Thoracic aorta (tissue), 2 donors: ENCODE measurements around the gene PDE6A. TPM values are rescaled to one million over a fixed set of nuclear protein-coding genes. Genes with fewer than 3 reads are reported as not detected.

Source experiments
- ATAC-seq: fragments of 150-250 bp; one replicate; pipeline ENCODE4 v1.8.0; 2017; ENCODE audit warnings: low read depth; ENCODE audit not compliant: insufficient number of reproducible peaks, low FRiP score
- DNase-seq: peaks from one replicate; pipeline ENCODE4 v3.0.0-alpha.2; 2020; ENCODE audit warnings: low spot score
- H3K27ac ChIP-seq, 2 donors: fragments of 200-600 bp; sonication (generic); 1 replicate in 1 of 2; 2 replicates in 1 of 2; pipeline ENCODE4 v1.5.1; 2016; ENCODE audit warnings: mild to moderate bottlenecking in 2 of 2, moderate library complexity in 2 of 2
- H3K27me3 ChIP-seq: fragments of 200-600 bp; sonication (generic); replicated peaks from 2 replicates; pipeline ENCODE4 v1.6.0; 2016; ENCODE audit warnings: mild to moderate bottlenecking; ENCODE audit not compliant: insufficient read depth
- H3K36me3 ChIP-seq: fragments of 200-600 bp; sonication (generic); one replicate; pipeline ENCODE4 v1.5.1; 2016
- H3K4me1 ChIP-seq, 2 donors: fragments of 200-600 bp; sonication (generic); 1 replicate in 1 of 2; 2 replicates in 1 of 2; pipeline versions ENCODE4 v1.5.1 to v1.6.0; 2016; ENCODE audit warnings: low read depth in 2 of 2, mild to moderate bottlenecking in 1 of 2; ENCODE audit not compliant: control insufficient read depth in 1 of 2
- H3K4me3 ChIP-seq: fragments of 200-600 bp; sonication (generic); 2 replicates; pipeline ENCODE4 v1.5.1; 2016; ENCODE audit warnings: mild to moderate bottlenecking
- H3K9me3 ChIP-seq: fragments of 200-600 bp; sonication (generic); 2 replicates; pipeline ENCODE4 v1.5.1; 2016
- total RNA-seq, 2 donors: library from RNA; depleted of rRNA; stranded (reverse); fragments of >200 nt; gene quantifications; one replicate each; pipeline versions ENCODE4 v1.1.0 to v1.2.3, GENCODE V29; 2016
- TF ChIP-seq, protein P1 (sequence below): fragments of 200-600 bp; sonication (generic); IDR thresholded peaks from one replicate; pipeline ENCODE4 v1.5.1; 2019; ENCODE audit warnings: antibody characterized with exemption

PDE6A gene
- total RNA-seq, 2 donors from 2014 or later, result not detected

DNA sequence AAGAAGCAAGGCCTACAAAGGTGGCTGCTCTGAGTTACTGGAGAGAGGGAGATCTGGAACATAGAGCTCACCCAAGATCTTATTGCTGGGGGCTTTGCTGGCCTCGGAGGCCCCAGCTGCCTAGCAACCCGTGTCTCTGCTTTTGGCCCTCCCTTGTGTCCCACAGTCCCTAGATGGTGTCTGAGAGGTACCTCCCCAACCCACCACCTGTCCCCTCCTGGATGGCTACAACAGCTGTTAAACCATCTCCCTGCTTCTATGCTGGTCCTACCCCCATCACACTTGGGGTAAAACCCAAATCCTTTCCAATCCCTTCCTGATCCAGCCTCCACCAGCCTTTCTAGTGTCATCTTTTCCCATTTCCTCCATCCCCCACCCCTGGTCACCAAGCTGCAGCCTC is 127.9 kb downstream of the PDE6A start:
- Histone ChIP-seq H3K36me3 (no peaks in the 10 kb centered on the region), H3K4me3 (no peak overlapping the region), H3K4me1 (no peaks in the 10 kb centered on the region), H3K27ac (no peak overlapping the region), H3K27me3 (no peaks in the 10 kb centered on the region), H3K9me3 (no peaks in the 10 kb centered on the region)
- DNase-seq (no peak), ATAC-seq (no peak)
- TF ChIP-seq, protein P1, sequence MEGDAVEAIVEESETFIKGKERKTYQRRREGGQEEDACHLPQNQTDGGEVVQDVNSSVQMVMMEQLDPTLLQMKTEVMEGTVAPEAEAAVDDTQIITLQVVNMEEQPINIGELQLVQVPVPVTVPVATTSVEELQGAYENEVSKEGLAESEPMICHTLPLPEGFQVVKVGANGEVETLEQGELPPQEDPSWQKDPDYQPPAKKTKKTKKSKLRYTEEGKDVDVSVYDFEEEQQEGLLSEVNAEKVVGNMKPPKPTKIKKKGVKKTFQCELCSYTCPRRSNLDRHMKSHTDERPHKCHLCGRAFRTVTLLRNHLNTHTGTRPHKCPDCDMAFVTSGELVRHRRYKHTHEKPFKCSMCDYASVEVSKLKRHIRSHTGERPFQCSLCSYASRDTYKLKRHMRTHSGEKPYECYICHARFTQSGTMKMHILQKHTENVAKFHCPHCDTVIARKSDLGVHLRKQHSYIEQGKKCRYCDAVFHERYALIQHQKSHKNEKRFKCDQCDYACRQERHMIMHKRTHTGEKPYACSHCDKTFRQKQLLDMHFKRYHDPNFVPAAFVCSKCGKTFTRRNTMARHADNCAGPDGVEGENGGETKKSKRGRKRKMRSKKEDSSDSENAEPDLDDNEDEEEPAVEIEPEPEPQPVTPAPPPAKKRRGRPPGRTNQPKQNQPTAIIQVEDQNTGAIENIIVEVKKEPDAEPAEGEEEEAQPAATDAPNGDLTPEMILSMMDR, result no peak

DNA sequence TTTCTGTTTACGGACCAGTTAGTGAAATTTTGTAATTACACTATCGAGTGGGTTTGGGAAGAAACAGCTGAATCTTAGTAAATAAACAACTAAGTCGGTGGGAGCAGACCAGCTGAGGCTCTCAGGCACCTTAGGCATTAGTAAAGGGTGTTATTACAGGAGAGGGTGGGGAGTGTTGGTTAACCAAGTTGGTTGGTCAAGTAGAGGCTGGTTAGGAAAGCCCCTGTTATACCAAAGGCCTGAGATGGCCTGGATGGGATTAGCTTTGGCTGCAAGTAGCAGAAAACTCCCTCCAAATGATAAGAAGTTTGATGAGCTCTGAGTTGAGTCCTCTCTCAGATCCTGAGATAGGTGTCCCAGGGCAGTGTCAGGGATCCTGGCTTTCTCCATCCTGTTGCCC is 133.1 kb downstream of the PDE6A start:
- no peaks in the 10 kb centered on the region for H3K4me1 ChIP-seq
- ATAC-seq (no peak), DNase-seq (no peak)
- H3K27me3 ChIP-seq, result no peaks in the 10 kb centered on the region
- H3K9me3 ChIP-seq, result no peaks in the 10 kb centered on the region
- H3K36me3 ChIP-seq, result no peaks in the 10 kb centered on the region
- H3K4me3 ChIP-seq, result no peak overlapping the region
- H3K27ac ChIP-seq, result no peak overlapping the region
- TF ChIP-seq, protein P1, result no peak

DNA sequence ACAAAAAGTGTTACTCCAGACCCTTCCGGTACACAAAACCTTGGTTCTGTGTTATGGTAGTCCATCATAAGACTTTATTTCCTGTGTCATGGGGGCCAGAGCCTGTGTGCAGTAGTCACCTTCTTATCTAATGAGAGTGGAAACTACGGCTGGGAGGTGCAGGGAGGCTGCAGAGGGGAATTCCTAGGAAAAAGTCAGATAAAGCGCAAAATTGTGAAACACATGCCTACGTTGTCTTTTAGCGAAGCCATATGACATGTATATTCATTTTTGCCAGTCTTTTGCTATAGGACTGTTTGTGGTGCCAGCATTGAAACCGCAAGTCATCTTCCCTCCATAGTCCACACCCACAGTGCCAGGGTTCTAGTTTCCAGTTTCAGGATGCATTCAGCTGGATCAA is 133.7 kb downstream of the PDE6A start:
- Histone ChIP-seq H3K27me3 (no peaks in the 10 kb centered on the region), H3K4me1 (peaks cover 4 to 5% of the 10 kb centered on the region in 2 donors), H3K4me3 (no peak overlapping the region), H3K27ac (no peak overlapping the region), H3K36me3 (no peaks in the 10 kb centered on the region), H3K9me3 (no peaks in the 10 kb centered on the region)
- DNase-seq, result no peak
- no peak for ATAC-seq
- TF ChIP-seq, protein P1, result no peak

DNA sequence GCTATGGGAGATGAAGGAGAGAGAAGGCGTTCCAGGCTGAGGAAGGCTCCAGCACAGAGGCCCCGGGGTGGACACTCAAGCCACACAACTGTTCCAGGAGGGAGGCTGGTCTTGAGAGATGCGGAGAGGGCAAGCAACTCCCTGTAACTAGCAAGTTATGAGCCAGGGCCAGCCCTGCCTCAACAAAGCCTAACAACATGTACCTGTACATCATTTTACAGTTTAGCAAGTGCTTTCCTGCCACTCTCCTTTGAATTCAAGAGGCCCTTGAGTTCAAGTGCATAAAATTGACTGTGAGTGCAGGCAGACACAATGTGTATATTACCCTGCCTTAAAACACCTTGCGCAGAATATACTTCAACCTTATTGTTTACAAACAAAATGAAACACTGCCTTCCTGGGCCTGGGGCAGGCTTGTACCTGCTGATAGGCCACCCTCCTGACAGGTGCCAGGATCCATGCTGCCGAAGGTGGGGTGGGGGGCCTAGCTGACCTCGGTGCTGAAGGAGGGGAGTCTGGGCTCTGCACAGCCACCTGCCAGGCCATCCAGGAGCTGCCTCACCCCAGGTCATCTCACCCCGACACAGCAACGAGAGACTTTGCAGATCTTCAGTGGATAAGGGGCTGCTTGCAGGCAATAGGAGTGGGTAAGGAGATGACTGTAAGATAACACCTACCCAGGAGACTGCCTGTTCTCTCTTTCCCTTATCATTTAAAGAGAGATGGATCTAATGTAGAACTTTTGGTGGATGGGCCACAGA is 134.5 kb downstream of the PDE6A start:
- TF ChIP-seq, protein P1, result no peak

DNA sequence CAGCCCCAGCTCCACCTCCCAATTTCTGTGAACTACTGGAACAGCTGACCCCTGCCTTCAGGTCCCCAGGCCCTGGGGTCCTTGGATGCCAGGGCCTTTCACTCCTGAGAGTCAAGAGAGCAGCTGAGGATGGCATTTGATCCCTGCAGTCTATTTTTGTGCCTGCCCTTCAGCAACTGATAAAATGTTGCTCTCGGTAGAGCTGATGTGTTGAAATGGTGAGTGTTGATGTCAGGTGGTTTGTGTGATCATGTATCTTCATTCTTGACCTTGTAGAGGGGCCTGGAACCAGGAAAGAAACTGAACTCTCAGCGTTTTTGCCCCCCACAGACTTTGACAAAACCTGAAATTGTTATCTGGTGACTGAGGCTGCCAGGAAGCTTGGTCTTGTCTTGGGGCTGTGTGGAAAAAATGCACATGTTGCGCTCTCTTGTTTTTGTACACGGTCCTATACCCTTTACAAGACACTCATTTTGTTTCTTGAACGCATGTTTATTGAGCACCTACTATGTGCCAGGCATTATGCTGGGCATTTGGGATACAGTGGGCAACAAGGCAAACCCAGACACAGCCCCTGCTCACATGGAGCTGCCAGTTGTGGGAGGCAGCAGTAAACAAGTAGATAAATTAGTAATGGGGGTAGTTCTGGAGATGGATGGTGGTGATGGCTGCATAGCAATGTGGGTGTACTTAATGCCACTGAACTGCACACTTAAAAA is 136.2 kb downstream of the PDE6A start:
- ATAC-seq (no peak), DNase-seq (no peak)
- peaks cover 4 to 10% of the 10 kb centered on the region in 2 donors for H3K4me1 ChIP-seq
- H3K27me3 ChIP-seq, result no peaks in the 10 kb centered on the region
- H3K4me3 ChIP-seq, result no peak overlapping the region
- TF ChIP-seq, protein P1, result no peak
- no peak overlapping the region for H3K27ac ChIP-seq
- H3K36me3 ChIP-seq, result no peaks in the 10 kb centered on the region
- no peaks in the 10 kb centered on the region for H3K9me3 ChIP-seq

More for the DNA sequence above, 134.5 kb downstream of the PDE6A start:
- H3K4me1 ChIP-seq, result peaks cover 4 to 10% of the 10 kb centered on the region in 2 donors
- H3K4me3 ChIP-seq, result no peak overlapping the region
- H3K9me3 ChIP-seq, result no peaks in the 10 kb centered on the region
- H3K27ac ChIP-seq, result no peak overlapping the region
- no peak for DNase-seq
- H3K36me3 ChIP-seq, result no peaks in the 10 kb centered on the region
- H3K27me3 ChIP-seq, result no peaks in the 10 kb centered on the region
- no peak for ATAC-seq
